SK-N-SH (cell line): ENCODE results near the gene BEGAIN. TPM values are rescaled to one million over a fixed set of nuclear protein-coding genes. Genes with fewer than 3 reads are reported as not detected.

Source experiments
- CTCF ChIA-PET: fragments of 300-600, 350-600 bp; formaldehyde crosslinking; extraction: SDS; loops from one replicate; lab custom pipeline; 2021; lab: Yijun Ruan, JAX
- POLR2A ChIA-PET: fragments of 350-600 bp; sonication (Branson Sonifier 250); formaldehyde crosslinking; extraction: SDS; loops from one replicate; lab custom pipeline; 2020; ENCODE audit warnings: antibody characterized with exemption, inconsistent platforms; lab: Yijun Ruan, JAX
- DNase-seq: peaks from one replicate; pipeline ENCODE4 v3.0.0; 2012
- H2AFZ ChIP-seq: fragments of 200-600 bp; sonication (generic); 2 replicates; pipeline ENCODE4 v1.8.1; 2016; ENCODE audit warnings: antibody characterized with exemption, mild to moderate bottlenecking, low read depth
- H3F3A ChIP-seq: fragments of 200-600 bp; sonication (generic); replicated peaks from 2 replicates; pipeline ENCODE3; 2016; ENCODE audit warnings: antibody characterized with exemption, mild to moderate bottlenecking; ENCODE audit not compliant: insufficient read depth
- H3K27ac ChIP-seq, 2 experiments: fragments of 200-500 bp in 1 of 2; fragments of 200-600 bp in 1 of 2; sonication (Bioruptor generic) in 1 of 2; sonication (generic), shearing (Covaris generic) in 1 of 2; 2 replicates each; pipeline versions ENCODE4 v1.5.1 to v1.6.1; 2014 to 2016; ENCODE audit warnings: low read depth in 2 of 2, inconsistent platforms in 1 of 2, low read length in 1 of 2, mild to moderate bottlenecking in 1 of 2, mixed read lengths in 1 of 2
- H3K27me3 ChIP-seq: fragments of 200-600 bp; sonication (generic), shearing (Covaris generic); 2 replicates; pipeline ENCODE4 v1.6.1; 2016; ENCODE audit warnings: mixed run types; ENCODE audit not compliant: insufficient read depth
- H3K36me3 ChIP-seq, 2 experiments: fragments of 200-500 bp in 1 of 2; fragments of 200-600 bp in 1 of 2; sonication (Bioruptor generic) in 1 of 2; sonication (generic) in 1 of 2; replicated peaks in 1 of 2; 2 replicates each; pipeline versions ENCODE3 to v1.5.1; 2014 to 2016; ENCODE audit warnings: low read length in 1 of 2, mild to moderate bottlenecking in 1 of 2; ENCODE audit not compliant: insufficient read depth in 2 of 2, control insufficient read depth in 1 of 2
- H3K4me1 ChIP-seq, 2 experiments: fragments of 200-500 bp in 1 of 2; fragments of 200-600 bp in 1 of 2; sonication (Bioruptor generic) in 1 of 2; sonication (generic), shearing (Covaris generic) in 1 of 2; 2 replicates each; pipeline versions ENCODE4 v1.5.1 to v1.6.1; 2014 to 2016; ENCODE audit warnings: low read depth in 1 of 2, low read length in 1 of 2, mixed run types in 1 of 2; ENCODE audit not compliant: insufficient read depth in 2 of 2, control insufficient read depth in 1 of 2
- H3K4me2 ChIP-seq: fragments of 200-600 bp; sonication (generic), shearing (Covaris generic); 2 replicates; pipeline ENCODE4 v1.6.1; 2017; ENCODE audit warnings: mixed run types
- H3K4me3 ChIP-seq, 2 experiments: fragments of 200-500 bp in 1 of 2; fragments of 200-600 bp in 1 of 2; sonication (Bioruptor generic) in 1 of 2; sonication (generic), shearing (Covaris generic) in 1 of 2; 2 replicates each; pipeline versions ENCODE4 v1.5.1 to v1.8.1; 2014 to 2016; ENCODE audit warnings: low read depth in 2 of 2, inconsistent platforms in 1 of 2, low read length in 1 of 2, mild to moderate bottlenecking in 1 of 2, mixed read lengths in 1 of 2, moderate library complexity in 1 of 2
- H3K79me2 ChIP-seq: fragments of 200-600 bp; sonication (generic); 2 replicates; pipeline ENCODE4 v1.8.1; 2017; ENCODE audit warnings: mild to moderate bottlenecking; ENCODE audit not compliant: insufficient read depth
- H3K9ac ChIP-seq: fragments of 200-600 bp; sonication (generic); 2 replicates; pipeline ENCODE4 v1.6.1; 2017; ENCODE audit warnings: mixed run types
- H3K9me2 ChIP-seq: fragments of 200-600 bp; sonication (generic); 2 replicates; pipeline ENCODE4 v1.6.1; 2017; ENCODE audit warnings: mixed run types
- H3K9me3 ChIP-seq: fragments of 200-600 bp; sonication (generic); 2 replicates; pipeline ENCODE4 v1.6.1; 2017; ENCODE audit warnings: mixed run types, mild to moderate bottlenecking, moderate library complexity
- H4K20me1 ChIP-seq: fragments of 200-600 bp; sonication (generic); 2 replicates; pipeline ENCODE4 v1.6.1; 2017; ENCODE audit warnings: mild to moderate bottlenecking, mixed run types; ENCODE audit not compliant: insufficient read depth
- FOXM1 ChIP-seq: IDR thresholded peaks from 2 replicates; pipeline ENCODE4 v1.4.0; 2012; ENCODE audit warnings: low read depth, mild to moderate bottlenecking
- IRF3 ChIP-seq: fragments of 150-350 bp; IDR thresholded peaks from 2 replicates; pipeline ENCODE4 v1.6.1; 2016; ENCODE audit warnings: mild to moderate bottlenecking, low read depth, low read length
- JUND ChIP-seq: IDR thresholded peaks from 2 replicates; pipeline ENCODE4 v1.4.0; 2012
- MAX ChIP-seq: IDR thresholded peaks from 2 replicates; pipeline ENCODE4 v1.4.0; 2012; ENCODE audit warnings: low read depth
- MXI1 ChIP-seq: IDR thresholded peaks from 2 replicates; pipeline ENCODE4 v1.6.1; 2012; ENCODE audit warnings: mild to moderate bottlenecking, low read depth, low read length, improper control_type of control experiment
- PBX3 ChIP-seq: IDR thresholded peaks from 2 replicates; pipeline ENCODE4; 2012
- POLR2AphosphoS5 ChIP-seq: IDR thresholded peaks from 2 replicates; pipeline ENCODE4 v1.6.1; 2012; ENCODE audit warnings: low read depth, low read length
- RAD21 ChIP-seq: IDR thresholded peaks from 2 replicates; pipeline ENCODE4 v1.6.1; 2012; ENCODE audit warnings: mild to moderate bottlenecking, low read length
- RCOR1 ChIP-seq: fragments of 150-350 bp; IDR thresholded peaks from 2 replicates; pipeline ENCODE4 v1.6.1; 2017; ENCODE audit warnings: antibody characterized with exemption, low read length
- SMC3 ChIP-seq: IDR thresholded peaks from 2 replicates; pipeline ENCODE4 v1.6.1; 2012; ENCODE audit warnings: low read depth, low read length, improper control_type of control experiment
- USF1 ChIP-seq: IDR thresholded peaks from 2 replicates; pipeline ENCODE4 v1.4.0; 2012; ENCODE audit warnings: low read depth, borderline replicate concordance
- ZBTB33 ChIP-seq: IDR thresholded peaks from 2 replicates; pipeline ENCODE4 v1.4.0; 2012; ENCODE audit warnings: low read depth, borderline replicate concordance
- WGBS: methylation state at CpG from one replicate; pipeline ENCODE4 v1.1.6; 2017; ENCODE audit warnings: low lambda C conversion rate; 5-methylcytosine and 5-hydroxymethylcytosine counted together
- polyA plus RNA-seq, 3 experiments: library from polyadenylated mRNA; depleted of rRNA; stranded (reverse); fragments of >200 nt; gene quantifications; 2 replicates each; pipeline ENCODE4 v1.2.3, GENCODE V29; 2012

Gene BEGAIN
- polyA plus RNA-seq, 1 of the 3 experiments (the other 2 are of a cell fraction): 4.2 TPM

- H3F3A ChIP-seq: no peaks in the 10 kb centered on the region
- no peaks in the 10 kb centered on the region for H3K9me2 ChIP-seq
- no peak overlapping the region for H3K4me2 ChIP-seq
- H4K20me1 ChIP-seq: no peaks in the 10 kb centered on the region
- H3K36me3 ChIP-seq: no peaks in the 10 kb centered on the region
- peaks cover 0 to 38% of the 10 kb centered on the region in 2 experiments; a peak in 1 of 4 replicates for H3K4me1 ChIP-seq
- H2AFZ ChIP-seq: no peak overlapping the region
- WGBS: 51% methylated on average over 5 of the region's 10 CpGs
- no peaks in the 10 kb centered on the region for H3K79me2 ChIP-seq
- H3K9ac ChIP-seq: no peak overlapping the region
- DNase-seq: no peak
- ChIA-PET POLR2A (no interaction called here), CTCF (no interaction called here)
- no peak overlapping the region for H3K4me3 ChIP-seq
- H3K27ac ChIP-seq: no peak overlapping the region
- H3K9me3 ChIP-seq: no peaks in the 10 kb centered on the region
- H3K27me3 ChIP-seq: no peaks in the 10 kb centered on the region
- no peak for TF ChIP-seq MAX
- no peak for TF ChIP-seq PBX3
- no peak for TF ChIP-seq FOXM1
- TF ChIP-seq USF1: no peak
- TF ChIP-seq POLR2AphosphoS5: no peak
- TF ChIP-seq IRF3: no peak
- TF ChIP-seq SMC3: no peak
- no peak for TF ChIP-seq MXI1
- no peak for TF ChIP-seq RAD21
- no peak for TF ChIP-seq JUND
- TF ChIP-seq RCOR1: no peak
- no peak for TF ChIP-seq ZBTB33
- TF ChIP-seq, all 33 proteins: peak for 0
Observed at GRCh38 chr14:100616854-100617409, 29.7 kb upstream of the BEGAIN start.
